Endometrium (tissue), 2 donors: ENCODE measurements around the gene USB1.

Experiments used
- FAIRE-seq: peaks from 2 replicates; lab custom pipeline; 2012; peaks lifted over from hg19 to GRCh38; lab: Jason Lieb, UNC
- donor health status: control.
- donor health status: control.

USB1 gene

GRCh38 chr16:58049232-58050185 lies 48.3 kb downstream of the USB1 start:
- FAIRE-seq = no peak

DNA sequence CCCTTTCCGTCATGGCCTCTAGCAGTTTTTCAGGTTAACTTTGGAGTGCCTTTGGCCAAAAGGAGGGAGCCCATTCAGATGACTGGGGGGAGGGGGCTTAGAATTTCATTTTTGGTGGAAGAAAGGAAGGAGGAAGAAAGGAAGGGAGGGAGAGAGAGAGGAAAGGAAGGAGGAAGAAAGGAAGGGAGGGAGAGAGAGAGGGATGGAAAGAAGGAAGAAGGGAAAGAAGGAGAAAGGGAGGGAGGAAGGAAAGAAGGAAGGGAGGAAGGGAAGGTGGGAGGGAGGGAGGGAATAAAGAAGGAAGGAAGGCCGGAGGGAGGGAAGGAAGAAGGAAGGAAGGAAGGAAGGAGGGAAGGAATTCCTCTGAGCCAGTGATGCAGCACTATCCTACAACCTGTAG lies 50.1 kb downstream of the USB1 start:
- no peak for FAIRE-seq

DNA sequence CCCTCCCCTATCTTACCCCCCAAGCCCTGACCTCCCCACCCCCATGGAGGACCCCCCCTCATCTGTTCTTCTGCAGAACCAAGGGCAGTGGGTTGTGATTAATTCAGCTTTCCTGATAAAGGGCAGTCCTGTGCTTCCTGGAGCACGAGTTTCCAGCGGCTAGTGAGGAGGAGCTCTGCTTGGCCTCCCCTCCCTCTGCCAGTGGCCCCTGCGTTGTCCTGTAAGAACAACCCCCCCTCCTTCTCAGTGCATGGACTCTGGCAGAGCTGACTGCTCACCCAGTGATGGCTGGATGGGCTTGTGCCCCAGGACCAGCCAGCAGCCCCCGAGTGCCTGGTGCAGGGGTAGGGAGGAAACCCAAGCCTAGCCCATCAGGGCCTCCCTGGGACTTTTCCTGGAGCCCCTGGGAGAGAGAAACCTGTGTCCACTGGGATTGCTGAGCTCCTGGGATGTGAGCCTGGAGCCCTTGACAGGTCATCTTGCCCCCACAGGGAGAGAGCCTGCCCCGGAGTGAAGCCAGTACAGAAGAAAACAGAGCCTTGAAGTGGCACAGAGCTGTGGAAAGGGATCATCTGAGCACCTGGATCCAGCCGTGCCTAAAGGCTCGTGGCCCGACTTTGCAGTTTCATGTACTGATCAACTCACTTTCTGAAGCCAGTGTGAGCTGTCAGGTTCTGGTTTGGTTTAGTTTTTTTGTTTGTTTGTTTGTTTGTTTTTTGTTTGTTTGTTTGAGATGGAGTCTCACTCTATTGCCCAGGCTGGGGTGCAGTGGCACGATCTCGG lies 50.8 kb downstream of the USB1 start:
- FAIRE-seq = no peak

- no peak for FAIRE-seq
Measured at GRCh38 chr16:58053682-58054005, 52.4 kb downstream of the USB1 start.

GRCh38 chr16:58054289-58054688 lies 53.1 kb downstream of the USB1 start:
- no peak for FAIRE-seq

- FAIRE-seq = no peak
Measured at GRCh38 chr16:58056580-58056979, 55.4 kb downstream of the USB1 start.

DNA sequence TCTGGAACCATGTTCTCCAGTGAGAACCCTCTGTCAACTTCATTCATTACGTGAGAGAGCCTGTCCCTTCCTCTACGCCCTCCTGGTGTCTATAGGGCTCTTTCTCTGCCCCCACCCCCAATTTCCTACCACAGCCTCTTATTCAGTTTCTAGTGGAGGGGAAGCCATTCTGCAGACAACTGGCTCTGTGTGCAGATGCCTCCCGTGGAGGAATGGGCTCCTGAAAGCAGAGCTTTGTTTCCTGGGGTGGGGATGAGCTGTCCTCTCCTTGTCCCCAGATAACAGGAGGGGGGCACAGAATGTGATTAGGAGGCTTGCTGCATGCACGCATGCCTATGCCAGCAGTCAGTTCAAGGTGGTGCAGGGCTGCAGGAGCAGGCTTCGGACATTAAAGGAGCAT lies 55.9 kb downstream of the USB1 start:
- FAIRE-seq = no peak

GRCh38 chr16:58057784-58058183 lies 56.6 kb downstream of the USB1 start:
- FAIRE-seq = no peak

DNA sequence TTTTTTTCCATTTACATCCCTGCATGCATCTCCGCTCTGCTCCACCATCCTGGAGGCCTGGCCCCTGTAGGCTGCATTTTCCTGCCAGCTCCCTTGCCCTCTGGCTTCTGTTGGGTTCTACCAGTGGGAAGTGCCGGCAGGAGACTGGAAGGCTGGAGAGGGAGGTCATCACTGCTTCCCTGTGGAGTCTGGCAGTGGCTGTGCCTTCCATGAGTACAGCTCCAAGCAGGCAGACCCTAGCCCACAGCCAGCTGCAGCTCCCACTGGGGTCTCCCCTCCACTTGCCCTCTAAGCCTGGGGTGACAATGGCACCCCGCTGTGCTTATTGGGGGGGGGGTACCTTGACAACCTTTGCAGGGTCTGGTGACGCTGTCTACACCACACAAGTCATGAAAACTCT lies 61.6 kb downstream of the USB1 start:
- no peak for FAIRE-seq

- no peak for FAIRE-seq
Measured at GRCh38 chr16:58063377-58064076, 62.3 kb downstream of the USB1 start.

GRCh38 chr16:58070585-58070984 lies 69.4 kb downstream of the USB1 start:
- FAIRE-seq = no peak
